Heart left ventricle (tissue), 16 donors: Measurements from ENCODE around the gene PPP1R26. TPM values are rescaled to one million over a fixed set of nuclear protein-coding genes. Genes with fewer than 3 reads are reported as not detected.
"Not testable (repeated sequence)": the region's sequence is repeated elsewhere in the genome, so short reads cannot be mapped to it uniquely, and the experiment has no call there.

Experiments used
- ATAC-seq, 4 donors: fragments of 200-7000 bp; cut with Tn5 transposase; one replicate each; pipeline ENCODE4 v1.9.1; 2020 to 2022; ENCODE audit warnings: moderate library complexity in 4 of 4, mild to moderate bottlenecking in 3 of 4, moderate number of reproducible peaks in 1 of 4
- DNase-seq, 5 donors: peaks; one replicate each; pipeline ENCODE4 v3.0.0-alpha.2; 2020
- H3K27ac ChIP-seq, 12 donors: fragments of 200-600 bp; sonication (generic) in 4 of 12; one replicate each; pipeline versions ENCODE4 v1.5.0 to v1.8.0; 2016 to 2022; ENCODE audit warnings: mild to moderate bottlenecking in 2 of 12
- H3K27me3 ChIP-seq, 9 donors: fragments of 200-600 bp; sonication (generic) in 2 of 9; one replicate each; pipeline versions ENCODE4 v1.5.1 to v1.8.0; 2016 to 2022; ENCODE audit warnings: mild to moderate bottlenecking in 3 of 9
- H3K36me3 ChIP-seq, 9 donors: fragments of 200-600 bp; sonication (generic) in 2 of 9; one replicate each; pipeline versions ENCODE4 v1.5.0 to v1.8.0; 2018 to 2022; ENCODE audit warnings: mild to moderate bottlenecking in 2 of 9
- H3K4me1 ChIP-seq, 12 donors: fragments of 200-600 bp; sonication (generic) in 4 of 12; one replicate each; pipeline versions ENCODE4 v1.5.0 to v1.8.0; 2016 to 2022; ENCODE audit warnings: mild to moderate bottlenecking in 3 of 12
- H3K4me3 ChIP-seq, 12 donors: fragments of 200-600 bp; sonication (generic) in 4 of 12; one replicate each; pipeline versions ENCODE4 v1.5.0 to v1.8.0; 2017 to 2022; ENCODE audit warnings: mild to moderate bottlenecking in 9 of 12, moderate library complexity in 4 of 12
- H3K9me3 ChIP-seq, 12 donors: fragments of 200-600 bp; sonication (generic) in 4 of 12; one replicate each; pipeline versions ENCODE4 v1.5.0 to v1.8.0; 2016 to 2022; ENCODE audit warnings: mild to moderate bottlenecking in 1 of 12
- CTCF ChIP-seq, 12 donors: fragments of 200-600 bp; sonication (generic) in 4 of 12; IDR thresholded peaks; one replicate each; pipeline versions ENCODE4 v1.5.0 to v1.8.0; 2018 to 2022; ENCODE audit warnings: antibody characterized with exemption in 12 of 12, mild to moderate bottlenecking in 5 of 12
- POLR2A ChIP-seq, 2 donors: fragments of 450-650 bp; IDR thresholded peaks; one replicate each; pipeline ENCODE4 v1.6.1; 2017; ENCODE audit warnings: antibody characterized with exemption in 2 of 2, mild to moderate bottlenecking in 2 of 2, moderate library complexity in 2 of 2
- WGBS, 4 donors: extraction: QIAGEN DNeasy Blood & Tissue Kit in 2 of 4; methylation state at CpG; one replicate each; pipeline versions ENCODE4 v1.1.5 to v1.1.7; 2013 to 2018; 5-methylcytosine and 5-hydroxymethylcytosine counted together
- intact Hi-C, 10 donors: fragments of 100-400 bp; cut with DNase I; formaldehyde crosslinking; loops; one replicate each; pipeline versions ENCODE4 v1.11.1 to v1.14.2; 2022
- polyA plus RNA-seq, 2 donors: library from polyadenylated mRNA; stranded (reverse); fragments of 200-250 nt; gene quantifications; one replicate each; pipeline ENCODE4 v1.2.3, GENCODE V29; 2013
- total RNA-seq, 9 donors: library from RNA; depleted of rRNA in 2 of 9; stranded (reverse); fragments of >200 nt in 2 of 9; fragmentation: NEBNext Ultra II Directional in 3 of 9; extraction: Animal tissue kit (Norgen Biotek cat#: 25700) in 3 of 9; gene quantifications; one replicate each; pipeline versions ENCODE4 v1.1.0 to v1.2.4, GENCODE V29; 2016 to 2023
- donor health status: ischemic (EF 13 %, LVEDD 7.1; RV severe dilation, severe dysfunction).
- donor health status: healthy with polysubstance abuse.
- donor health status: DM: no; HTN: yes; CAD: no.
- donor health status: DM: no; HTN: no; CAD: no.
- donor health status: ischemic (EF 25% LVEDD 6.9; RV normal size, moderate dysfunction).
- donor health status: ischemic (EF 25% LVEDD 5.7; RV mildly dilated, moderate dysfunction).
- donor health status: healthy.
- donor health status: DM: yes; HTN: yes; CAD: no.
- donor health status: ischemic (EF 35%, LVEDD 5.7; RV mildly dilated, moderate dysfunction).
- donor health status: nonischemic (EF 11% LVEDD 7.7; RV severe dilation, severe dysfunction).
- donor health status: DM: yes; HTN: yes; CAD: no.
- donor health status: PGD.
- donor health status: ischemic (EF 29% LVEDD 5.4; RV normal size, mild dysfunction).
- donor health status: nonischemic (EF 23%, LVEDD 6.1; RV moderate dilation, normal function).

Gene PPP1R26
- total and polyA plus RNA-seq, 11 donors = 13.2 to 30.1 (median 19.3) TPM

GRCh38 chr9:135526730-135527571, 47.4 kb downstream of the PPP1R26 start:
- 63 to 80% (median 69%) methylated on average over 17 to 30 of the region's 30 CpGs for WGBS, 4 donors
- peaks cover 0 to 22% (median 3%) of the 10 kb centered on the region in 9 donors for H3K27me3 ChIP-seq
- intact Hi-C loops = no loop called here

GRCh38 chr9:135528842-135529435, 49.4 kb downstream of the PPP1R26 start:
- ATAC-seq, DNase-seq, intact Hi-C loops, H3K9me3 ChIP-seq, H3K4me3 ChIP-seq, H3K27ac ChIP-seq, H3K4me1 ChIP-seq, H3K36me3 ChIP-seq: not testable (repeated sequence)
- WGBS, 4 donors = 94 to 97% (median 97%) methylated on average over 10 of the region's 10 CpGs
- peaks cover 0 to 14% (median 0%) of the 10 kb centered on the region in 9 donors for H3K27me3 ChIP-seq

More at GRCh38 chr9:135526730-135527571, 47.4 kb downstream of the PPP1R26 start:
- H3K27ac ChIP-seq = no peak overlapping the region
- no peaks in the 10 kb centered on the region for H3K4me1 ChIP-seq
- no peak for TF ChIP-seq POLR2A (IDR thresholded peaks at IDR 0.05)
- no peak for TF ChIP-seq CTCF (IDR thresholded peaks at IDR 0.05)
- H3K9me3 ChIP-seq = peaks cover 0 to 5% (median 0%) of the 10 kb centered on the region in 12 donors
- ATAC-seq (no peak), DNase-seq (peak in 1 of 5 donors; percentile 46)
- no peaks in the 10 kb centered on the region for H3K36me3 ChIP-seq
- H3K4me3 ChIP-seq = no peak overlapping the region

GRCh38 chr9:135530146-135530545, 50.6 kb downstream of the PPP1R26 start:
- peaks cover 0 to 5% (median 0%) of the 10 kb centered on the region in 12 donors for H3K9me3 ChIP-seq
- 72 to 83% (median 82%) methylated on average over 4 to 5 of the region's 5 CpGs for WGBS, 4 donors
- no peak overlapping the region for H3K27ac ChIP-seq
- DNase-seq = no peak
- no peaks in the 10 kb centered on the region for H3K4me1 ChIP-seq
- no peak overlapping the region for H3K4me3 ChIP-seq
- H3K36me3 ChIP-seq = no peaks in the 10 kb centered on the region
- intact Hi-C loops = no loop called here
- TF ChIP-seq POLR2A (IDR thresholded peaks at IDR 0.05) (no peak), CTCF (IDR thresholded peaks at IDR 0.05) (no peak)
- peaks cover 0 to 9% (median 0%) of the 10 kb centered on the region in 9 donors for H3K27me3 ChIP-seq
- ATAC-seq = no peak

GRCh38 chr9:135531096-135531495, 51.5 kb downstream of the PPP1R26 start:
- Histone ChIP-seq H3K27me3 (peaks cover 0 to 5% (median 0%) of the 10 kb centered on the region in 9 donors), H3K4me3 (no peak overlapping the region), H3K9me3 (peaks cover 0 to 5% (median 0%) of the 10 kb centered on the region in 12 donors), H3K27ac (no peak overlapping the region), H3K4me1 (no peaks in the 10 kb centered on the region), H3K36me3 (no peaks in the 10 kb centered on the region)
- TF ChIP-seq CTCF (IDR thresholded peaks at IDR 0.05) = no peak
- no peak for TF ChIP-seq POLR2A (IDR thresholded peaks at IDR 0.05)
- DNase-seq (no peak), ATAC-seq (no peak)
- 88 to 94% (median 93%) methylated on average over 6 to 10 of the region's 10 CpGs for WGBS, 4 donors
- intact Hi-C loops = no loop called here
